HUES6 (cell line): Measurements from ENCODE around the gene SOWAHB.
"Not testable (repeated sequence)": the region's sequence is repeated elsewhere in the genome, so short reads cannot be mapped to it uniquely, and the experiment has no call there.

Experiments used
- H3K27ac ChIP-seq: 2 replicates; pipeline ENCODE4 v1.7.0; 2013; ENCODE audit warnings: low read depth, mild to moderate bottlenecking, low read length, inconsistent platforms
- H3K27me3 ChIP-seq: 2 replicates; pipeline ENCODE4 v1.6.1; 2013; ENCODE audit warnings: low read length; ENCODE audit not compliant: control insufficient read depth, insufficient read depth
- H3K36me3 ChIP-seq: 2 replicates; pipeline ENCODE4 v1.6.1; 2013; ENCODE audit warnings: low read length; ENCODE audit not compliant: control insufficient read depth, insufficient read depth
- H3K4me1 ChIP-seq: 2 replicates; pipeline ENCODE4 v1.6.1; 2013; ENCODE audit warnings: low read length; ENCODE audit not compliant: control insufficient read depth, insufficient read depth
- H3K4me3 ChIP-seq: 2 replicates; pipeline ENCODE4 v1.5.1; 2013; ENCODE audit warnings: low read depth, low read length
- H3K9ac ChIP-seq: one replicate; pipeline ENCODE4 v1.6.1; 2013; ENCODE audit warnings: mild to moderate bottlenecking, low read length
- H3K9me3 ChIP-seq: 2 replicates; pipeline ENCODE4 v1.6.1; 2013; ENCODE audit warnings: low read depth, low read length; ENCODE audit not compliant: control insufficient read depth, insufficient read depth

The SOWAHB gene

DNA sequence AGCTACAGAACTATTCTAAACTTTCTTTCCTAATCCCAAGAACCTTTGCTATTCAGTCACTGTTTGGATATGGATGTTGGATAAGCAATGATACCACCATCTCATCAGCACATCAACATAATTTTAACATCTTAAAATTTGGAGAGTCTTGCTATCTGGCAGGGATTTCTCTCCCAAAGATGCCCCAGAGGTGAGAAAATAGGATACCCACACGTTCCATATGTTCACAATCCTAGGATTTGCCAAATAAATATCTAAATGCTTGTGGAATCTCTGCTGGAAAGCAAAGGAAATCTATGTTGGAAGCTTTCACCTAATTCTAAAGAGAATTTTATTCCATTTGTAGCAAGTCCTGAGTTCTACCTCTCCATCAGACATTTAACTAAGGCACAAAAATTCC lies 24.4 kb downstream of the SOWAHB start:
- Histone ChIP-seq H3K27ac (no peak overlapping the region), H3K27me3 (no peaks in the 10 kb centered on the region), H3K4me3 (no peak overlapping the region), H3K9ac (no peak overlapping the region), H3K9me3 (no peaks in the 10 kb centered on the region), H3K4me1 (peaks cover 5% of the 10 kb centered on the region), H3K36me3 (no peaks in the 10 kb centered on the region)

DNA sequence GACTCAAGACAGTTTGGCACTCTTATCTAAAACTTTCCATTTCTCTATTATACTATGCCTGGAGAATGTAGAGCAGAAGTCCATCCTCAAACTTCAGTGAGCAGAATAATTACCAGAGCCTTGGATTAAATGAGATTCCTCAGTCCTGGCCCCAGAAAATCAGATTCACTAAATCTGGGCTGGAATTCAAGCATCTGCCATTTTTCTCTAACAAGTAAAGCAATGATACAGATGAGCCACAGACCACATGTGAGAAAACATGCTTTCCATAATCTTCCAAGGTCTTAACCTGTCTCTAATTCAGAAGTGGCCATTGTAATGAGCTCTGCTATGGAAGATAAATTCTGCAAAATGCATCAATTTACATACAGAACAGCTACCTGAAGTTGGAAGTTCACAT lies 25.4 kb downstream of the SOWAHB start:
- peaks cover 14% of the 10 kb centered on the region for H3K4me1 ChIP-seq
- H3K4me3 ChIP-seq, result no peak overlapping the region
- H3K9ac ChIP-seq, result no peak overlapping the region
- H3K27ac ChIP-seq, result no peak overlapping the region
- H3K27me3 ChIP-seq, result no peaks in the 10 kb centered on the region
- H3K9me3 ChIP-seq, result no peaks in the 10 kb centered on the region
- no peaks in the 10 kb centered on the region for H3K36me3 ChIP-seq

DNA sequence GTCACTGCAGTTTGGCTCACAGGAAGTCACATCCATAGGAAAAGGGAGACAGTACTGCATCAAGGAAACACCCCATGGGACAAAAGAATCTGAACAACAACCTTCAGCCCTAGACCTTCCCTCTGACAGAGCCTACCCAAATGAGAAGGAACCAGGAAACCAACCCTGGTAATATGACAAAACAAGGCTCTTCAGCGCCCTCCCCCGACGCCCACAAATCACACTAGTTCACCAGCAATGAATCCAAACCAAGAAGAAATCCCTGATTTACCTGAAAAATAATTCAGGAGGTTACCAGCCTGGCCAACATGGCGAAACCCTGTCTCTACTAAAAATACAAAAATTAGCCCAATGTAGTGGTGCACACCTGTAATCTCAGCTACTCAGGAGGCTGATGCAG lies 29.2 kb downstream of the SOWAHB start:
- not testable (repeated sequence) for H3K9me3 ChIP-seq, H3K36me3 ChIP-seq, H3K27me3 ChIP-seq
- H3K4me1 ChIP-seq, result peaks cover 28% of the 10 kb centered on the region
- peak overlapping the region; percentile 44; the same call in 1 of the 2 replicates for H3K4me3 ChIP-seq
- H3K27ac ChIP-seq, result peak overlapping the region; percentile 1; the same call in 1 of the 2 replicates
- H3K9ac ChIP-seq, result peak overlapping the region; percentile 42

DNA sequence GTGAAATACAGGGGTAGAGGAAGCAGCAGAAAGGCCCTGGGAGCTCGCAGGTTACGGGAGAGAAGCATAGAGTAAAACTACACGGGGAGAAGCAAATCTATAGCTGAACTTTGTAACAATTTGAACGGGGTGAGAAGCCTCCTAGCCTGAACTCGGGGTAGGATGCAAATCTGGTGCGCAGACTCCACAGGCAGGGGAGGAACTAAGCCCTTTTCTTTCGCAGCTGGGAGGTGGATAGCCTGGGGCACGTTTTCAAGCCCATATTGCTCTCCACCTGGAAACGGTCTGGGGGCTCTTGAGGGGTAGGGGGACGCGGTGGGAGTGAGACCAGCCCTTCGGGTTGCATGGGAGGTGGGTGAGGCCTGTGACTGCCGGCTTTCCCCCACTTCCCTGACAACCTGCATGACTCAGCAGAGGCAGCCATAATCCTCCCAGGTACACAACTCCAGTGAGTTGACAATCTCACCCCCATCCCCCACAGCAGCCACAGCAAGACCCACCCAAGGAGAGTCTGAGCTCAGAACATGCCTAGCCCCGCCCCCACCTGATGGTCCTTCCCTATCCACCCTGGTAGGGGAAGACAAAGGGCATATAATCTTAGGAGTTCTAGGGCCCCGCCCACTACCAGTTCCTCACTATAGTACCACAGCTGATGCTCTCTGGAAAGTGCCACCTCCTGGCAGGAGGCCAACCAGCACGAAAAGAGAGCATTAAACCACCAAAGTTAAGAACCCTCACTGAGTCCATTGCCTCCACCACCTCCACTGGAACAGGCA lies 29.9 kb downstream of the SOWAHB start:
- H3K36me3 ChIP-seq, result no peaks in the 10 kb centered on the region
- H3K9me3 ChIP-seq, result no peaks in the 10 kb centered on the region
- no peaks in the 10 kb centered on the region for H3K27me3 ChIP-seq
- H3K9ac ChIP-seq, result peak overlapping the region; percentile 86
- peaks cover 28% of the 10 kb centered on the region for H3K4me1 ChIP-seq
- H3K27ac ChIP-seq, result peak overlapping the region; percentile 55; the same call in 1 of the 2 replicates
- H3K4me3 ChIP-seq, result peak overlapping the region; percentile 44; the same call in 1 of the 2 replicates

DNA sequence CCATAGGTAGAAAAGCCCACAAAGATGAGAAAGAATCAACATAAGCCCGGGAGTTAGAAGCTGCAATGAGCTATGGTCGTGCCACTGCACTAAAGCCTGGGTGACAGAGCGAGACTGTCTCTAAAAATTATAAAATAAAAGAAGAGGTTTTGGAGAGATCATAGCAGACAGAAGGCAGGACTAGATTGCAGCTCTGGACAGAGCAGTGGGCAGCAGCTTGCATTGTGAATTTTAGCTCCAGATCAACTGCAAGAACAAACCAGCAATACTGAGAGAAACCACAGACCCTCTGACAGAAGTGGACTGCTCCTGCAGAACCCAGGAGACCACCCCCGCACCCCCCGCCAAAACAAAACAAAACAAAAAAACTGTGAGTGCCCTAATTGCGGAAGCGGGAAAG lies 30.6 kb downstream of the SOWAHB start:
- peak overlapping the region; percentile 55; the same call in 1 of the 2 replicates for H3K27ac ChIP-seq
- H3K4me3 ChIP-seq, result peak overlapping the region; percentile 44; the same call in 1 of the 2 replicates

DNA sequence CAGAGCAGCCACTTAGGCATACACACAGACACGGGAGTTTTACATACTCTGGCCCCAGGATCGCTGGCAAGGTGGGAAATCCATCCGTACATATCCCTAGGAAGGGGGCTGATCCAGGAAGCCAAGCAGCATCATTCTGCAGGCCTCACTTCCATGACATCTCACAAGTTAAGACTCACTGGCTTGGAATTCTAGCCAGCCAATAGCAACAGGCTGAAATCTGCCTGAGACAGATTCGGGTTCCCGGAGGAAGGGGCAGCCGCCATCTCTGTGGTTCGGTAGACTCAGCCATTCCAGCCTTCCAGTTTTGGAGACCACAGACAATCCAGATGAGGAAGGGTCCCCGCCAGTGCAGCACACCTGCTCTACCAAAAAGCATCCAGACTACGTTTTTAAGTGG lies 31.3 kb downstream of the SOWAHB start:
- Histone ChIP-seq H3K27ac (no peak overlapping the region), H3K4me1 (peaks cover 28% of the 10 kb centered on the region), H3K27me3 (no peaks in the 10 kb centered on the region), H3K4me3 (no peak overlapping the region), H3K9ac (no peak overlapping the region), H3K36me3 (no peaks in the 10 kb centered on the region), H3K9me3 (no peaks in the 10 kb centered on the region)

More for the DNA sequence above, 30.6 kb downstream of the SOWAHB start:
- H3K36me3 ChIP-seq, result no peaks in the 10 kb centered on the region
- H3K9ac ChIP-seq, result peak overlapping the region; percentile 86
- peaks cover 28% of the 10 kb centered on the region for H3K4me1 ChIP-seq
- no peaks in the 10 kb centered on the region for H3K27me3 ChIP-seq
- no peaks in the 10 kb centered on the region for H3K9me3 ChIP-seq

DNA sequence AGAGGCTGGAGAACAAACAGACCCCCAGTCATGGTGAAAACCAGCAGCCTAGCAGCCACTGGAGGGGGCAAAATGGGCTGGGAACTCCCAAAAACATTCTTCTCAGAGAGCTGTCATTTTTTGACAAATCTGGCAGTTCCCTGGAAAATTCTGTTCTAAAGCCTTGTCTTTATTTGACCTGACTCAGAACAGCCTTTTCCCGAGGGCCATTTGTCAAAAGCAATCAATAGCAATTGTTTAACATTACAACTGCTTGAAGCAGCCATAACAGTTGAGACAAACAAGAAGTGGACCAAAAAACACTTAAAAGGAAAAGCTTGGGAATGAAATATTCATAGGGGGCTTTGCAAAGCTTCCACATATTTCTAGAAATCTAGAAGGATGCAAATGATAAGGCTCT lies 39.6 kb downstream of the SOWAHB start:
- H3K9me3 ChIP-seq, result no peaks in the 10 kb centered on the region
- H3K27me3 ChIP-seq, result no peaks in the 10 kb centered on the region
- H3K4me1 ChIP-seq, result peaks cover 5% of the 10 kb centered on the region; the same call in 1 of the 2 replicates
- H3K36me3 ChIP-seq, result no peaks in the 10 kb centered on the region
- H3K27ac ChIP-seq, result no peak overlapping the region
- no peak overlapping the region for H3K9ac ChIP-seq
- no peak overlapping the region for H3K4me3 ChIP-seq

DNA sequence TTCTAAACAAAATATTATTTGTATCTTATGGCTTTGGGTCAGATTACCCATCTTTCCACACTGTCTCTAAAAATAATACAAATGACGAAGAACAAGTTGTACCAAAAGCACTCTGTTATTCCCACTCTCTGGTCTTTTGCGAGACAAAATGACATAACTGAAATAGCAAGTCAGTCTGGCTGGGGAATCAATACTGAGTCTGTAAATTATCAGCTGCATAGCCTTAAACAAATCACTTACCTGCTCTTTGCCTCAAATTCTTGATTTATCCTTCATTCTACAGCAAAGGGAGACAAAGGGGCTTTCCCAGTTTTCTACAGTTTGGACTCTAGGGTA lies 40.9 kb downstream of the SOWAHB start:
- no peak overlapping the region for H3K4me3 ChIP-seq
- no peak overlapping the region for H3K9ac ChIP-seq
- peaks cover 5% of the 10 kb centered on the region; the same call in 1 of the 2 replicates for H3K4me1 ChIP-seq
- H3K9me3 ChIP-seq, result no peaks in the 10 kb centered on the region
- H3K27ac ChIP-seq, result no peak overlapping the region
- no peaks in the 10 kb centered on the region for H3K36me3 ChIP-seq
- no peaks in the 10 kb centered on the region for H3K27me3 ChIP-seq

DNA sequence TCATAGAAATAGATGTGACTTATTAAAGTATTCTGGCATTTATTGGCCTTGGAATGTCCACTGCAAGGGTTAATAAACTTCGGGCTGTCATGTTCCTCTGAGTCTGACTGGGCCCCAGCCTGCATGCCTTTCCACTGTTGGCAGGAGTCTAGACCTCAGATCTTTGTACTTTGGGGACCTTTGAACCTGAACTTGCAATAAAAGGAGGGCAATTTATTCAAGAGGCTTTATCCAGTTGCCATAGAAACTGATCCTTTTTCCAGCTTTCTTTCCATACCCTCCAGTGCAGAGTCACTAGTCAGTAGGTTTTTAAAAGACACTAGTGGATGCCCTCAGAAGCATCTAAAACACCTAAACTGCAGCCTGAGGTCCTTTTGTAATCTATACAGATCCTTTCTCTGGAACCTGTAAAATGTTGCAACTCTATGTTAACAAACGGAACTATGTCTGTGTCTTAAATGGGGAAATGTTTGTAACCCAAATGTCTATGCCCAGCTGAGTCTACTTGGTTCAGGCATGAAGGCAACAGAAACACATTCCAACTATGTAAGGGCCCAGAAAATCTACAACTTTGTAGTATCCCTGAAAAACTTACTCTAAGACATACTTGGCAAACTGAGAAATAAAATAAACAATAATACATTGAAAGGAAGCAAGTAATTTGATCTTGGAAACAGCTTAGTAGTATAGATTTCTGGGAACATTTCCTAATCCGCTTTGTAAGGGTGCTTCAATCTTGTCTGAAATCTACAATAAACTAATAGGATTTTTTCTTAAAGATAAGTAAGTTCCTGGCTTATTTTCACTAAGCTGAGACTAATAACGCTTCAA lies 41.5 kb downstream of the SOWAHB start:
- no peak overlapping the region for H3K4me3 ChIP-seq
- H3K27ac ChIP-seq, result no peak overlapping the region
- no peak overlapping the region for H3K9ac ChIP-seq
- peaks cover 5% of the 10 kb centered on the region; the same call in 1 of the 2 replicates for H3K4me1 ChIP-seq
- H3K27me3 ChIP-seq, result no peaks in the 10 kb centered on the region
- H3K36me3 ChIP-seq, result no peaks in the 10 kb centered on the region
- no peaks in the 10 kb centered on the region for H3K9me3 ChIP-seq

DNA sequence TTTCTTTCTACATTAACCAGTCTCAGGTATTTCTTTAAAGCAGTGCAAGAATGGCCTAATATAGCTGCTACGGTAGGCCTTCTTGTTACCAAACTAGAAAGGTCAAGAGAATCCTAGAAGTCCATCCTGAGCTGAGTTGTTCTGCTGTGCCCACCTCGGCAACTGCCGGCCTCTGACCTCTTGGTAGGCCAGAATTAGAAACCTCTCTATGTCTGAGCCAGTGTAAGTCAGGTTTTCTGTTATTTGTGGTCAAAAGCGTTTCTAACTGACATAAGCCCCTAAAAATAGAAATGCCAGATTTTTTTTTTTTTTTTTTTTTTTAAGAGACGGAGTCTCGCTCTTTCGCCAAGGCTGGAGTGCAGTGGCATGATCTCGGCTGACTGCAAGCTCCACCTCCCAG lies 43.1 kb downstream of the SOWAHB start:
- Histone ChIP-seq H3K36me3 (no peaks in the 10 kb centered on the region), H3K9ac (no peak overlapping the region), H3K27ac (no peak overlapping the region), H3K4me1 (peaks cover 5% of the 10 kb centered on the region; the same call in 1 of the 2 replicates), H3K9me3 (no peaks in the 10 kb centered on the region), H3K4me3 (no peak overlapping the region), H3K27me3 (no peaks in the 10 kb centered on the region)

DNA sequence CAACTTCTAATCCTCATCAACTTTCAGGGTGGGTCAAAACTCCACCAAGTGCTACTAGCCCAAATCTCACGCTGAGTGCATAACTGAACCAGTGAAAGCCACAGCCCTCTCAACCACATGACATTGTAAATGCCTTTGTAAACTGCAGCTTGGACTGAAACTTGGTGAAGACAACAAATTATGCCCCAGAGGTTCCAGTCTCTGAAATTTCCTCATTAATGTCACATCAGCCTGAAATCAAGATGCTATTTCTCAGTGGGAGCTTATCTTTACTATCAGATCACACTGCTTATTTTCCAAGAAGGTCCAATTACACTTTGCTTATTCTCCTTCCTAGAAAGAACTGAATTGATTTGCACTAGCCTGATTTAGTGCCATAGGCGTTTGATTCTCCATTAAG lies 46.6 kb downstream of the SOWAHB start:
- no peaks in the 10 kb centered on the region; the same call in 1 of the 2 replicates for H3K4me1 ChIP-seq
- H3K27me3 ChIP-seq, result no peaks in the 10 kb centered on the region
- H3K27ac ChIP-seq, result no peak overlapping the region
- no peak overlapping the region for H3K9ac ChIP-seq
- H3K4me3 ChIP-seq, result no peak overlapping the region
- 0 out of 2 replicates have a peak, but pooled peaks cover 2% of the 10 kb centered on the region for H3K9me3 ChIP-seq
- no peaks in the 10 kb centered on the region for H3K36me3 ChIP-seq
